ENCODE data around the gene RERE. TPM values are rescaled to one million over a fixed set of nuclear protein-coding genes. Genes with fewer than 3 reads are reported as not detected.
"Not testable (repeated sequence)": the region's sequence is repeated elsewhere in the genome, so short reads cannot be mapped to it uniquely, and the experiment has no call there.

RERE gene
- polyA plus RNA-seq, 4 donors = 142 to 184 (median 145) TPM

GRCh38 chr1:8502949-8503348 lies 314.5 kb downstream of the RERE start:
- DNase-seq (ENCODE audit: low read depth in 4 of 4, low spot score in 3 of 4) = not testable (repeated sequence)

- no peak for DNase-seq (ENCODE audit: low read depth in 4 of 4, low spot score in 3 of 4)
These were observed 320.1 kb downstream of the RERE start for GRCh38 chr1:8497210-8497819.

GRCh38 chr1:8496473-8496872 lies 321.0 kb downstream of the RERE start:
- no peak for DNase-seq (ENCODE audit: low read depth in 4 of 4, low spot score in 3 of 4)

- no peak for DNase-seq (ENCODE audit: low read depth in 4 of 4, low spot score in 3 of 4)
These were observed 321.5 kb downstream of the RERE start for GRCh38 chr1:8495928-8496401.

- no peak for DNase-seq (ENCODE audit: low read depth in 4 of 4, low spot score in 3 of 4)
These were observed 322.8 kb downstream of the RERE start for GRCh38 chr1:8494681-8495080.

GRCh38 chr1:8493916-8494540 lies 323.4 kb downstream of the RERE start:
- DNase-seq (ENCODE audit: low read depth in 4 of 4, low spot score in 3 of 4) = no peak

- DNase-seq (ENCODE audit: low read depth in 4 of 4, low spot score in 3 of 4) = no peak
These were observed 330.2 kb downstream of the RERE start for GRCh38 chr1:8487249-8487648.

- no peak for DNase-seq (ENCODE audit: low read depth in 4 of 4, low spot score in 3 of 4)
These were observed 331.4 kb downstream of the RERE start for GRCh38 chr1:8486047-8486446.

- no peak for DNase-seq (ENCODE audit: low read depth in 4 of 4, low spot score in 3 of 4)
These were observed 333.9 kb downstream of the RERE start for GRCh38 chr1:8483586-8483985.

- DNase-seq (ENCODE audit: low read depth in 4 of 4, low spot score in 3 of 4) = no peak
These were observed 334.5 kb downstream of the RERE start for GRCh38 chr1:8482979-8483381.

- no peak for DNase-seq (ENCODE audit: low read depth in 4 of 4, low spot score in 3 of 4)
These were observed 335.6 kb downstream of the RERE start for GRCh38 chr1:8481650-8482380.

GRCh38 chr1:8478566-8478965 lies 338.9 kb downstream of the RERE start:
- DNase-seq (ENCODE audit: low read depth in 4 of 4, low spot score in 3 of 4) = no peak

GRCh38 chr1:8477983-8478362 lies 339.5 kb downstream of the RERE start:
- DNase-seq (ENCODE audit: low read depth in 4 of 4, low spot score in 3 of 4) = no peak

GRCh38 chr1:8477166-8477982 lies 340.1 kb downstream of the RERE start:
- DNase-seq (ENCODE audit: low read depth in 4 of 4, low spot score in 3 of 4) = no peak

GRCh38 chr1:8476006-8476405 lies 341.4 kb downstream of the RERE start:
- no peak for DNase-seq (ENCODE audit: low read depth in 4 of 4, low spot score in 3 of 4)

- no peak for DNase-seq (ENCODE audit: low read depth in 4 of 4, low spot score in 3 of 4)
These were observed 343.1 kb downstream of the RERE start for GRCh38 chr1:8474369-8474768.

- no peak for DNase-seq (ENCODE audit: low read depth in 4 of 4, low spot score in 3 of 4)
These were observed 343.5 kb downstream of the RERE start for GRCh38 chr1:8473891-8474300.

GRCh38 chr1:8473121-8473875 lies 344.1 kb downstream of the RERE start:
- DNase-seq (ENCODE audit: low read depth in 4 of 4, low spot score in 3 of 4) = no peak

- DNase-seq (ENCODE audit: low read depth in 4 of 4, low spot score in 3 of 4) = no peak
These were observed 344.8 kb downstream of the RERE start for GRCh38 chr1:8472668-8473067.

GRCh38 chr1:8471451-8471850 lies 346.0 kb downstream of the RERE start:
- no peak for DNase-seq (ENCODE audit: low read depth in 4 of 4, low spot score in 3 of 4)
